ENCODE measurements around the gene UHRF1.

UHRF1 gene

DNA sequence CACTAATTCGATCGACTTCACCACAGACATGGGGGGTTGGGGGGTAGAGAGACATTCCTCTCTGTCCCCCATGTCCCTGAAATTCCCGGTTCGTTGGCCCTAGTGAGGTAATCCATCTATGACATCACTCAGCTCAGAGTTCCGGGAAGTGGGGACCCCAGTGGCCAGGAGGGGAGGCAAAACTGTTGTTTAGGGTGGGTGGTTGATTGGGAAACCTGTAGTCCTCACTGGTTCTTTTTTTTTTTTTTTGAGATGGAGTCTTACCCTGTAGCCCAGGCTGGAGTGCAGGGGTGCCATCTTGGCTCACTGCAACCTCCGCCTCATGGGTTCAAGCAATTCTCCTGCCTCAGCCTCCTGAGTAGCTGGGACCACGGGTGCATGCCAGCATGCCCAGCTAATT, 6.5 kb upstream of the UHRF1 start, which contains the start of gene ARRDC5:
Gene ARRDC5, minus strand, starts transcription at position 101 of the 400 bp plus-strand sequence. Its CDS starts 71 bp downstream, at position 30.
- no peak for DNase-seq

GRCh38 chr19:4904481-4904880, 4.8 kb upstream of the UHRF1 start:
- no peak for DNase-seq

- DNase-seq = no peak
These were observed 2.3 kb upstream of the UHRF1 start for GRCh38 chr19:4906963-4907362.

GRCh38 chr19:4908360-4908759, 941 bp upstream of the UHRF1 start:
- DNase-seq = no peak

GRCh38 chr19:4908781-4909155, 533 bp upstream of the UHRF1 start:
- DNase-seq = no peak

- peak; percentile 95 for DNase-seq
These were observed 744 bp downstream of the UHRF1 start for GRCh38 chr19:4909897-4910593.

- no peak for DNase-seq
These were observed 1.4 kb downstream of the UHRF1 start for GRCh38 chr19:4910594-4911281.

DNA sequence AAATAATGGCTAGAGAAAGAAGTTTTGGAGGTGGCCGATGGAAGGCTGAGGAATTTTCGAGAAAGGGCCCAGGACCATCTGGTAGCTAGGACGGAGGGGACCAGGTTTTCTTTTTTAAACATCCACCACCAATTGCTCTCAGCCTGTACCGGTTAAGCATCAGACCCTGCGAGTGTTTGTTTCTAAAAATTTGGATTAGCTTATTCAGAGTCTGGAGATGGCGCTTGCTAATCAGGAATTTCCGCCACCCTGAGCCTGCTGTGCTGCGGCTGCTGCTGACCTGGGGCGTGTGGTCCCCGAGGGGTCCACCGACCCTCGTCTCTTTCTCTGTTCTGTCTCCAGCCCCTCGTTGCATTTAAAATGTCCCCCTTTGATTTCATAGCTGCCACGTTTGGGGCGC, 2.0 kb downstream of the UHRF1 start:
- no peak for DNase-seq

- peak; percentile 56 for DNase-seq
These were observed 2.7 kb downstream of the UHRF1 start for GRCh38 chr19:4911786-4912672.

- DNase-seq = no peak
These were observed 4.9 kb downstream of the UHRF1 start for GRCh38 chr19:4913996-4914735.

DNA sequence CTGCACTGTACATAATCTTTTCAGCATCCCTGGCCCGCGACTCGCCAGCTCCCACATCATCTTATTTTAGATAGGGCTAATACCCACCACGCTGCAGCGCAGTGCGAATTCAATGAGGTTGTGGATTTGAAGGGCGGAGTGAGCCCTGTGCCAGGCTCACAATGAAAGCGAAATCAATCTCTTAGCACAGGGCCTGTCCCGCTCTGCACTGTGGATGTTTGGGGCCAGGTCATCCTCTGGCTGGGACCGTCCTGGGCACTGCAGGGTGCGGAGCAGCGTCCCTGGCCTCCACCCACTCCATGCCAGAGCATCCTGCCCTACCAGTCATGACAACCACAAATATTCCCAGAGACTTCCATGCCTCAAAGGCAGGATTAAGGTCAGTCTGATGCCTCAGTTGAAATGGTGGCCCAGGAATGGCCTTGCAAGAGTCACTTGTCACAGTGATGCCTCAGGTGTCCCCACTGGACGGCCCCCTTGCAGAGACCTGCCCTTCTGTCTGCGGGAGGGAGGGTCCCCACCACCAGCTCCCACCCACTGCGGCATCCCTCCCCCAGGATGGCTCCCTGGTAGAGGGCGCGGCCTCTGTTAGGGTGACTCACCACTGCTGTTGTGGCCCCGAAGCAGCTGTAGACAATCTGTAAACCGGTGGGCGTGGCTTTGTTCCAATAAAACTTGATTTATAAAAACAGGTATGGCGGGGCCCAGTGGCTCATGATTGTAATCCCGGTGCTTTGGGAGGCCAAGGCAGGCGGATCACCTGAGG, 5.6 kb downstream of the UHRF1 start:
- peak; percentile 66 for DNase-seq

- DNase-seq = peak; percentile 44
These were observed 7.2 kb downstream of the UHRF1 start for GRCh38 chr19:4916292-4917082.

DNA sequence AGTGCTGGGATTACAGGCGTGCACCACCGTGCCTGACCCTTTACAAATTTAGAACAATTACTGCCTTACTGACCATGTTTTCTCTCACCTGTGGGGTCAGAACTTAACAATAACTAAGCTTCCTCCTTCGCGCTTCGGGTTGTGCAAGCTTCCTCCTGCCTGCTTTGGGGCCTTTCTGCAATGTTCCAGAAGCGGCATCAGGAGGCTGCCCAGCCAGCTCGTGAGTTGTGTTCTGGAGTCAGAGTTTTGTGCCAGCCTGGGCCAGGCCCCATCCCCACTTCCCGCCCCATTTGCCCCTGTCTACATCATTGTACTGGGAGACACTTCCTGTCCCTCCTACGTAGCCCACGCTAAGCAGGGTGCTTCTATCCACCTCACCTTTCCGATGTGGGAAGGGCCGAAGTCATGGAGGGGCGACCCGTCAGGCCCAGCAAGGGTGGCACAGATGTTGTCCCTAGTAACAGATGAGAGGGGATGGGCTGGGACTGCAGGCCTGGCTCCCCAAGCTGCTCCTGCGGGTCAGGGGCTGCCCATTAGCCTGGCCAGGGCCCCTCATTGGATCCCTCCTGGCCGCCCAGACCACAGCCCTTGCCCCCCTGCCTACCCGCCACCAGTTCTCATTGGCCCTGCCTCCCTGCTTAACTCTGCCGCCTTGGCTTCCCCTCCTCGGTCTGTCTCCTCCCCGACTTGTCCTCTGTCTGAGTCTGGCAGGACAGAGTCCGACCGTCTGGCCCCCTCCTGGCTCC, 13.4 kb downstream of the UHRF1 start:
- no peak for DNase-seq

DNA sequence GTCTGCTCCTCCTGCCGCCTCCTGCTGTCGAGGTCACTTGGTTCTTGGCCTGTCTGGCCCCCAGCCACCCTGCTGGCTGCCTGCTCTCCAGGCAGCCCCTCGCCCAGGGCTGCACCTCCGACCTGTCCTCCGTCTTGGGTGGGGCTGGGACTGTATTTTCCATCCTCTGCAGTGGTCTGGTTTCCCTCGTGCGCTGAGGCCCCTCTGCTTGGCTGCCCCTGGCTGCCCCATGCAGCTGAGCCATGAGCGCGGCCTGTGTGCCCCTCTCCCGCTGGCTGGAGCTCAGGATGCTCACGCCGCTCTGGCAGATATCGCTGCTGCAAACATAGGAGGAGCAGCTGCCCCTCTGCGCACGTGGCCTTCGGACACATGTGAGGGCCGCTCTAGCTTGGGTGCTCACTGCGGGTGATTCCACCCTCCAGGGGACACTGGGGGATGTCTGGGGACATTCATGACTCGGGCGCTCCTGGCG, 14.0 kb downstream of the UHRF1 start:
- no peak for DNase-seq

GRCh38 chr19:4929186-4929585, 19.9 kb downstream of the UHRF1 start:
- no peak for DNase-seq

DNA sequence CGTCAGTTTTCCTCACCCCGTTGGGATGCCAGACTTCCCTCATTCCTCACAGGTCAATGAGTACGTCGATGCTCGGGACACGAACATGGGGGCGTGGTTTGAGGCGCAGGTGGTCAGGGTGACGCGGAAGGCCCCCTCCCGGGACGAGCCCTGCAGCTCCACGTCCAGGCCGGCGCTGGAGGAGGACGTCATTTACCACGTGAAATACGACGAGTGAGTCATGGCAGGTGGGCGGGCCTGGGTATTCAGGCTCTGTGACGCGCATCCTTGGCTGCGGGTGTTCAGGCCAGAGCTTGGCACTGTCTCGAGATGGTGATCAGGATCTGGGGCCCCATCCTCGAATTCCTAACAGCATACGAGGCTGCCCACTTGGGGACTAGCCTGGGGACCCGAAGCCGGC, 21.4 kb downstream of the UHRF1 start:
- no peak for DNase-seq

DNA sequence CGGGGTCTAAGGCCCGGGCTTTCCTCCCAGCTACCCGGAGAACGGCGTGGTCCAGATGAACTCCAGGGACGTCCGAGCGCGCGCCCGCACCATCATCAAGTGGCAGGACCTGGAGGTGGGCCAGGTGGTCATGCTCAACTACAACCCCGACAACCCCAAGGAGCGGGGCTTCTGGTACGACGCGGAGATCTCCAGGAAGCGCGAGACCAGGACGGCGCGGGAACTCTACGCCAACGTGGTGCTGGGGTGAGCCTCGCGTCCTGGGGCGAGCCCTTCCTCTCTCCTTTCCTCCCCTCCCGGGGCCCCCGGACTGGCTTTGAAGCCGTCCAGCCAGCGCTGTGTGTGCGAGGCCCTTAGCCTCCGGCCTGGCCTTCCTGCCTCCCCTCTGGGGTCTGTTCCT, 23.4 kb downstream of the UHRF1 start:
- DNase-seq = no peak

DNA sequence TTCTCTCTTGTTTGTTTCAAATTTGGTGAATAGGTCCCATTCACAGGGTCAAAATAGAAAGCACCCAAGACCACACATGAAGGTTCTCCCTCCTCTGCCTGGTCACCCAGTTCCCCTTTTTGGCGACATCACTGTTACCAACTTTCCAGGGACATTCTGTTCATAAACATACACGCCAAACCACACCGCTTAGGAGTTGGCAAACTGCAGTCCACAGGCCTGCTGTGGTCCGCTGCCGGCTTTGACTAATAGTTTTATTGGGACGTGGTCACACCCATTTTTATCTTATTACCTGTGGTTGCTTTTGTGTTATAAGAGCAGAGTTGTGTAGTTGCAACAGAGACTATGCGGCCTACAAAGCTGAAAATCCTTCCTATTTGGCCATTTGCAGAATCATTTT, 24.2 kb downstream of the UHRF1 start:
- DNase-seq = no peak

- DNase-seq = no peak
These were observed 26.1 kb downstream of the UHRF1 start for GRCh38 chr19:4935444-4935843.

DNA sequence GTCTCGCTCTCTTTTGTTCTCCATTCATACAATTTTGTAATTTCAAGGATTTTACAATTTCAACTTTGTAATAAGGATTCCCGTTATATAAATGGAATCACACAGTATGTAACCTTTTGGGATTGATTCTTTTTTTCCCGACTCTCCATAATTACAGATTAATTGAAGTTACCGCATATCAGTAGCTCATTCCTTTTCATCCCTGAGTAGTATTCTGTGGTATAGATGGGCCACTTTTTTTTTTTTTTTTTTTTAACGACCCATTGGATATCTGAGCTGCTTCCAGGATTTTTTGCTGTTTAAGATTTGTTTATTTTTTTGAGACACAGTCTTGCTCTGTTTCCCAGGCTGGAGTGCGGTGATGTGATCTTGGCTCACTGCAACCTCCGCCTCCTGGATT, 27.8 kb downstream of the UHRF1 start:
- DNase-seq = no peak
